GM11168 (cell line): ENCODE results near the gene TSR1.
"Not testable (repeated sequence)": the region's sequence is repeated elsewhere in the genome, so short reads cannot be mapped to it uniquely, and the experiment has no call there.

Experiments used
- in situ Hi-C: fragments of 300-500 bp; cut with MboI; formaldehyde crosslinking; loops from one replicate; pipeline ENCODE4 v1.12.0; 2022; ENCODE audit warnings: low sequenced_read_pairs; ENCODE audit not compliant: unreplicated experiment

TSR1 gene

DNA sequence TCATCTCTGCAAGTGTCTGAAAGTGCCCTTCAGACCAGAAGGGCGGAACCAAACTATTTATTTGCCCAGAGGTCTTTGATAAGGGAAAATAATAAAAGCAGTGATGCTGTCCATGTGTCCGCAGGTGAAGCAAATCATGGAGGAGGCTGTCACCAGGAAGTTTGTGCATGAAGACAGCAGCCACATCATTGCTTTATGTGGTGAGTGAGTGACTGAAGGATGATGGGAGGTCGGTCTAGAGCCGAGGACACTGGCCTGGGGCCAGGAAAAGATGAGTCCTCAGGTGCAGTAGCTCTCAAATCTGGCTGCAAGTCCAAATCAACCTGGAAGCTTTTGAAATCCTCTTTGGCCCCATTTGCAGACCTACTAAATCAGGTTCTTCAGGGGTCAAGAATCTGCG lies 7.2 kb upstream of the TSR1 start:
- in situ Hi-C loops, result no loop called here

DNA sequence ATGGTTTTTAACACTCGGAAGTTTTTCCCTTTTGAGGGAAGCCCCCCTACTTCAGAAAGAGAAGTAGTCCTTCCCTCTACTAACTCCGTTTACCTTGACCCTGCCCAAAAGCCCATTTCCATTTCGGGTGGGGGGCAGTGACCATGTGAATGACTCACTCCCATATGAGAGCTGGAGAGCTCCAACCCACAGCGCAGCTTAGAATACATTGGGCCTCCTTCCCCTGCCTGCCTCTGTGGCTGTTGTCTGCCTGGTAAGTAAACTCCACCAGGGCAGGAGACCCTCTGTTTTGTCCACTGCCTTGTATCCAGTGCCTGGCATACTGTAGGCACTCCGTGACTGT lies 2.0 kb upstream of the TSR1 start:
- in situ Hi-C loops, result no loop called here

DNA sequence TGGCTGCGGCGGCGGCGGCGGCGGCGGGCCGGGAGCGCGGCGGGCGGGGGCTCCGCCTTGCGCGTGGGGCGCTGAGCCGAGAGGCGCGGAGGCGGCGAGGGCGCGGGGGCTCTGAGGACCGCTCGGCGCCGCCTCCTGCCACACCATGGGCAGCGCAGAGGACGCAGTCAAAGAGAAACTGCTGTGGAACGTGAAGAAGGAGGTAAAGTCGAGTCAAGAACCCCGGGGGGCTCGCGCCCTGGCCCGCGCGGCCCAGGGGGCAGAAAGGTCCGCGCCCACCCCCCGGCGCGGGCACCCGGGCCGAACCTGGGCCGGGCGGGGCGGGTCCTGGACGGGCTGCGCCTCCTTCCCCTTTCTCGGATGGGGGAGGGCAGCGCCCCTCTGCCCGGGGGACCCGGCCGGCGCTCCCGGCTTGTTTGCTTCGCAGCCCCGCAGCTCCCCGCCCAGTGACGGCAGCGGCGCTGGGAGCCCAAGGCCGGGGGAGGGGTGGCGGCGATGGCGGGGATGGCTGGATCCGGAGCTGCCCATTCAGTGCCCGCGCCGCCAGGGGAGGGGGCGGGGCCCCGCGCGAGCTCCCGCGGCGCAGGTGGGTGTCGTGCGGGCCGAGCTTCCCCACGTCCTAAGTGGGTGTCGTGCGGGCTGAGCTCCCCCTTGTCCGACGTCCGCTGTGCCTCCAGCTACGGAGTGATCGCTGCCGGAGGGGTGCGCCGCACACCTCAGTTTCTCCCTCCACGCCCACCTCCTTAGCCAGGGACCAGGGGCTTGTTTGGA lies 1.5 kb upstream of the TSR1 start:
- in situ Hi-C loops, result no loop called here

DNA sequence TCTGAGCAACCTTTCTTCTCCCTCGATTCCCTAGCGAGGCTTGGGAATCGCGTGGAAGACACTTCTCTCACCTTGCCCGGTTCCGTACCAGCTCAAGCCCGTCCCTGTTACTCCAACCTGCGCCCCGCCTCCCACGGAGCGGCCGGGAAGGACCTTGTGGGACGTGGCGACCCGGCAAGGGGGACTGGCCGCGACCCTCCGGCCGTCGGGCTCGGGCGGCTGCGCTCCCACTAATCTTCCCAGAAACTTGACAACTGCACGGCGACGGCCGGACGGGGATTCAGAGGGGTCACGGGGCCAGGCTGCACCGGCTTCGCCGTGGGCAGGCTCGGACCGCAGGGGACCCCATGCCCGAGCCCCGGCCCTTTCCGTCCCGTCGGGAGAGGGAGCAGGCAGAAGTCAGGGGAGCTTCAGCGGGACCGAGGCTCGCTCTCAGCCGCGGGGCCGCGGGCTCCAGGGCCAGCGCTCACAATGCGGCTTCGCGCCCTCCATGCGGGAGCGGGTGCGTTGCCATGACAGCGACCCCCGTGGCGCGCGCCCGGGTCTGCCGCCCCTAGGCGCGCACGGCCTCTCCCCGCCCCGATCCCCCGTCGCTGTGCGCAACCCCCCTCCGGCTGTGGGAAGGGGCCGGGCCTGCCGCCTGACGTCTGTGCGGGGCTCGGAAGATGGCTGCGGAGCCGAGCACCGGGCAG lies 741 bp upstream of the TSR1 start, which contains the start of gene SGSM2:
Gene SGSM2 (plus strand): TSS at position 650 of the 692 bp plus-strand sequence. CDS start 188 bp downstream, outside the sequence.
- in situ Hi-C loops, result no loop called here

DNA sequence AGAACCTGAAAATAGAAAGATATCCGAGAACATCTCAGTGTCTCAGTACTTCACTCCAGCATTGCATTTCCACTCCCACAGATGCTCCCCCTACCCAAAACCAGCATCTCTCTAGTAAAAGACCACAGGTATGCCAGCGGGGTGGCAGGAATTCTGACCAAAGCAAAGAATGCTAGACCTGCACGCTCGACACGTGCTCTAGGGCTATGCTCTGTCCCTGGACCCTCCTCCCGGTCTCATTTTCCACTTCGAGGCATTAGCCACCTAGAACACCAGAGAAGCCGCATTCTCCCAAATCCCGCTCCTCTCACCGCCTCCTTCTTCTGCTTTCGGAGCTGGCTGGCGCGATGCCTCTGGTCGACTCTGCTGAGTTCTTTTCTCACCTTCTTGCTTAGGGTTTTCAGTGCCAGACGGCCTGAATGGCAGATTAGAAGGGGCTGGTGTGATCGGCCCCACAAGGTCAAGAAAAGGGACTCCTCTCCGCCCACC lies 487 bp downstream of the TSR1 start:
- in situ Hi-C loops, result no loop called here

DNA sequence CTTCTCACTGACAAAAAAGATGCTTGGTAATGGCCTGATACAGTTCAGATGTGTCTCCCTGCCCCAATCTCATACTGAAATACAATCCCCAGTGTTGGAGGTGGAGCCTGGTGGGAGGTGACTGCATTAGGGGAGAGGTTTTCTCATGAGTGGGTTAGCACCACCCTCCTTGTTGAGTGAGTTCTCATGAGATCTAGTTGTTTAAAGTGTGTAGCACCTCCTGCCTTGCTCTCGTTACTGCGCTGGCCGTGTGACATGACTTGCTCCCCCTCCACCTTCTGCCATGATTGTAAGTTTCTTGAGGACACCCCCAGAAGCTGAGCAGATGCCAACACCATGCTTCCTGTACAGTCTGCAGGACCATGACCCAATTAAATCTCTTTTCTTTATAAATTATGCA lies 5.0 kb downstream of the TSR1 start:
- in situ Hi-C loops, result no loop called here

DNA sequence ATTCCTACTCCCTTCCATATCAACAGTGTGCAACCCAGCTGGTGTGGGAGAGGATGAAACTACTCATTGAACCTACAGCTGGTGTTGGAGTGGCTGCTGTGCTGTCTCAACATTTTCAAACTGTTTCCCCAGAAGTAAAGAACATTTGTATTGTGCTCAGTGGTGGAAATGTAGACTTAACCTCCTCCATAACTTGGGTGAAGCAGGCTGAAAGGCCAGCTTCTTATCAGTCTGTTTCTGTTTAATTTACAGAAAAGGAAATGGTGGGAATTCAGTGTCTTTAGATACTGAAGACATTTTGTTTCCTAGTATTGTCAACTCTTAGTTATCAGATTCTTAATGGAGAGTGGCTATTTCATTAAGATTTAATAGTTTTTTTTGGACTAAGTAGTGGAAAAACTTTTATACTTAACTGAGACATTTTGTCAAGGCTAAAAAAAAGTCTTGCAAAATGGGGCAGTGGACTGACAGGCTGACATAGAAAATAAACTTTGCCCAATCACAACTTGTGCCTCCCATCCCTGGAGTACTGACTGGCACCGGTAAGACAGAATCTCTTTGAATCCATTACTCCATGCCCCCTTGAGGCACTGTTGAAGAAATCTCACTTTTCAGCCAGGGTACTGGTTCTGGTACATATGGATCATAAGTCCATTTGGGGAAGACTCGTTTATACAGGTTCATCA lies 12.5 kb downstream of the TSR1 start:
- in situ Hi-C loops, result no loop called here

DNA sequence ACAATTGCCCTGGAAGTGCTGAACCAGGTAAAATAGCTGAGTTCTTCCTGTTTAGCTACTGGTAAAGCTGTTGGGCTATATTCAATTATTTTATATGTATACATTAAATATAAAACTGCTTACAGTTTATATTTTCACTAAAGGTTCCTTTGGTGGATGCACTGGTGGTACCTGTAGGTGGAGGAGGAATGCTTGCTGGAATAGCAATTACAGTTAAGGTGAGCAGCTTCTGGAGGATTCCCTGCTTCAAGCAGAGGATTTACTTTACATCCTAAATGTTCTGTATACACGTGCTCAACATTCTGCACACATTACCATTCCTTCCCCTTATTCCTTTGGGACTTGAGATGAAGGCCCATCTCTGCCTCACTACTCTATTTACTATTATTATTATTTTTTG lies 14.9 kb downstream of the TSR1 start:
- in situ Hi-C loops, result no loop called here

DNA sequence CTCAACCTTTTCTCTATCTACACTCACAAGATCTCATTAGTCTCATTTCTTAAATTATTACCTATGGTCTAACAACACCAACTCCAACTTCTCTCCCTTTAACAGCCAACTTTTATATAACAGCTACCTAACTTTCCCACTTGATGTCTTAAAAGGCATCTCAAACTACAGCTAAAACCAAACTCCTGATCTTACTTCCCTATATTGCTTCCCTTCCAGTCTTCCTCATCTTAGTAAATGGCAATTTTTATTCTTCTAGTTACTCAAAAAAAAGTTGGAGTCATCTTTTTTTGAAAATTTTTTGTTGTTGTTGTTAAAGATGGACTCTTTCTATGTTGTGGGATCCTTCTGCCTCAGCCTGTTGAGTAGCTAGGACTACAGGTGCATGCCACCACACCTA lies 17.2 kb downstream of the TSR1 start:
- in situ Hi-C loops, result no loop called here

DNA sequence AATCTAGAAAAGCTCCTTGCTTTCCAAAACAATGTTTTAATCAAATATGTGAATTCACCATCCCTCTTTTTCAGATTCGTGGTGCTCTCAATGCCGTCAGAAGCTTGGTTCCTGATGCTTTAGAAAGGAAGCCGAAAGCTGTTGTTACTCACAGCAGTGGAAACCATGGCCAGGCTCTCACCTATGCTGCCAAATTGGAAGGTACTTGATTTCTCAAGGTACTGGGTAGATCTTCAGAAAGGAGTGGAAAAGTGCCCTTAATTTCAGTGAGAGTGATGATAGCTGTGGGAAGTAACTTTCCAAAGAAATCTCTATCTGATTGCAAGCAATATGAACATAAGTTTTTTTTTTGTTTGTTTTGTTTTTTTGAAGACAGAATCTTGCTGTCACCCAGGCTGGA lies 18.5 kb downstream of the TSR1 start:
- in situ Hi-C loops, result no loop called here

DNA sequence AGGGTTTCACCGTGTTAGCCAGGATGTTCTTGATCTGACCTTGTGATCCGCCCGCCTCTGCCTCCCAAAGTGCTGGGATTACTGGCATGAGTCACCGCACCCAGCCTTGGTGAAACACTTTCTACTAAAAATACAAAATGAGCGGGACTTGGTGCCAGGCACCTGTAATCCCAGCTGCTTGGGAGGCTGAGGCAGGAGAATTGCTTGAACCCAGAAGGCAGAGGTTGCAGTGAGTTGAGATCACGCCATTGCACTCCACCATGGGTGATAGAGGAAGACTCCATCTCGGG lies 19.4 kb downstream of the TSR1 start:
- in situ Hi-C loops, result not testable (repeated sequence)

DNA sequence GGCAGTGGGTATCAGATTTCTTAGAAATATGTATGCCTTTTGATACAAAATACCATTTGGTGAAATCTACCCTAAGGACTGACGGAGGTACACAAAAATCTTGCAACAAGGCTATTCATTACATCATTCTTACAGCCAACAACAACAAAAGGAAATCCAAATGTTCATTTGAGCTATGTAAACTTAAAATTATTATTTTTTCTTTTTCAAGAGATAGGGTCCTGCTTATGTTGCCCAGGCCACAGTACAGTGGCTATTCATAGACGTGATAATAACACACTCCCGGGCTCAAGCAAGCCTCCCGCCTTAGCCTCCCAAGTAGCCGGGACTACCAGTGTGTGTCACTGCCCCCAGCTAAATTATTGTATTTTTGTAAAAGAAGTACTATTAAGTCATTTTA lies 23.5 kb downstream of the TSR1 start:
- in situ Hi-C loops, result no loop called here

DNA sequence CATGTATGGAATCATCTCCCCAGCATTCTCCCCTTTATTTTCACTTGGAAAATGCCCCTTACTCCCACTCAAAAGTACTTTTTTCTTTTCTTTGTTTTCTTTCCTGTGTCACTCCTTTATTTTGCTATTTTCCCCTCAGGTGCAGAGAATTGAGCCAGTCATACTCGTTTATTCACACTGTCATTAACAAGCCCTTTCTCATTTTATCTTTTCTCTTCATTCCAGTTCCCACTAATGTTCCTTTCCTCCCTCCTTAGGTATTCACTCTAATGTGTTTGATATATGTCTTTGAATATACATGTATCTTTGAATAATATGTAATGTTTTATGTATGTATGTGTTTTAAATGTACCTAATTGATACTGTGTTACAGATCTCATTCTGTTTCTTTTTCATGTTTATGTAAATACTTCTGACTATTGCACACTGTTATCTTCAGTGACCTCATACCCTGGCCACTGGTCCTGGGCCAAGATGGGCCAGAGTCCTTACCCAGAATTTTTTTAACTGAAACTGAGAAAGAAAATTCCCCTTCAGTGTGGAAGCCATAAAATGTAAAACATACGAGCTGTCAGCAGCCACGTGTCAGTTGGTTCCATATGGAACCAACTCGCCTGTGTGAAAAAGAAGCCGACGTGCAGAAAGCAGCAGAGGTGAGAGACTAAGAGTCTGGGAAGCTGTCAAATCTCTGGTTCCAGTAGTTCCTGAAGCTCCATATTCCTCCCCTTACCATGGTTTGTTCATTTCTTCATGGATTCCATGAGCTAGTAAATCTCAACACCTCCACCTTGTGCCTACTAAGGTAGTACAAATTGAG lies 26.7 kb downstream of the TSR1 start:
- in situ Hi-C loops, result no loop called here

DNA sequence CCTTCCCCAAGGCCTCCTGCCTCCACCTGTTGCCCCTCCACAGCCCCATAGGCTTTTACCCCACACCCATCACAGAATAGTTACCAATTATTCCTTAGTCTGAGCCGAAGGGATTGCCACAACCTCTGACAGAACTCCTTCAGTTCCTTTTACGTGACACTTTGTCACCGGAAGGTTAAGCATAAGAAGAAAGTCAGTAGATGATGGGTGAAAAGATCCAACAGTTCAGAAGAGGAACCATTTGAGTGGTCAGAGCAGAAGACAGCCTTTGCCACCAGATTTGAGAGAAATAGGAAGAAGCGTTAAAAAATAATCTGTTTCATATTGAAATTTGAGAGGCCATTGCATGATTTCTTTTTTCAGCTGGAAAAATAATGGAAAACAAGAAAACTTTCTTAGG lies 31.3 kb downstream of the TSR1 start:
- in situ Hi-C loops, result no loop called here

DNA sequence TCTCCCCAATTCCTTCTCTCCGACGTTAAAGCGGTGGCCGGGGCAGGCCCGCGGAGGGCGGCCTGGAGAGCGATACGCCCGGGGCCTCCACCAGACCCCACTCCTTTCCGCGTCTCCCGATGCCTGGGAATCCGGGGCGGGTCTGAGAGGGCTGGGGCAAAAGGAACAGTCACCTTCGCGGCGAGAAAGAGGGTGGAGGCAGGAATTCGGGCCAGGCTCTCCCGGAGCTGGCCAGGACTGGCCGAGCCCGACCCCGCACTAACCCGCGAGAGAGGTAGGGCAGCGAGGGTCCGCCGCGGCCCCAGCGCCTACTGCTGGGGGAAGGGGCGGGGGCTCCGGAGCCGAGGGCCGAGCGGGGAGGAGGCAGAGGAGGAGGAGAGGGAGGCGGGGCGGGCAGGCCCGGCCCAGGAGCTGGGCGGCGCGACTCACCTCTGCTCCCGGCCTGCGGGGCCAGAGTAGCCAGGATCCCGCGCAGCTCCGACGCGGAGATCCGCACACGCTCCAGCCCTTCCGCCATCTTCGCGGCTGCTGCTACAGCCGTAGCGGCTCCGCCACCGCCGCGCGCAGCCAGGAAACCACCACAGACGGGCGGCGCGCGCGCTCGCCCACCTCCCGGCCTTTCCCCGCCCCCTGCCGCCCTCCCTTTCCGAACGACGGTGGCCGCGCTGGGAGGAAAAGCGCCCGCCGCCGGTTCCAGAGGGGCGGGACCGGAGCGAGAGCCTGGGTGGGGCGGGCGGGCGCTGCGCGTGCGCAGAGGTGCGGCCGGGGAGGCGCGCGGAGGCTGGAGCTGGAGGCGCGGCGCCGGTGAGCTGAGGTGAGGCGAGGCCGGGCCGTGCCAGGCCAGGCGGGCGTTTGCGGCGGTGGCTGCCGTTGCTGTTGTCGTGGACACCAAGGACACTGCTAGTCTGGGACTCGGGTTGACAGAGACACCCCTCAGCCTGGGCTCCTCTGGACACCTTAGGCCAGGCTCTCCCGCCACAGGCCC lies 32.8 kb downstream of the TSR1 start, which contains the start of the genes SMG6 and SRR:
Gene SMG6 (minus strand): TSS at position 582 of the 985 bp plus-strand sequence. CDS start 65 bp downstream, at position 517.
Gene SRR (plus strand): TSS at position 747 of the 985 bp plus-strand sequence. CDS start 11,611 bp downstream, outside the sequence.
- in situ Hi-C loops, result no loop called here

DNA sequence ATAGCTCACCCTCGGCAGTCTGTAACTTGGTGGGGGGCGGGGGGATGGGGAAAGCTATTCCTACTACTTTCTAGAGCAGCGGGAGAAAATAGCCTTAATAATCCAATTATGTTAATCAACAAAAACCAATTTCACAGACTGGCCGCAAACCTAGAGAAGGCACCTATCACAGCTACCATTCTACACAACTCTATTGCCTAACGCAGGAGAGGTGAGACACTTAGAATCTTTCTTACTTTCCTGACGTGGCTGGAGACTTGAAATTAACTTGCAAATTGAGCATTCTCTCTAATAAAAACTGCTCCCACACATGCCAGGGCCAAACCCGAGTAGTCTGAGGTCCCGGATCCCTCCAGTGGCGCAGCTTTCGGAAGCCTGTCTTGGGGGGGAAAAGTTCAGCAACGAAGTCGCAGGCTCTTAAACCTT lies 33.5 kb downstream of the TSR1 start:
- in situ Hi-C loops, result no loop called here

DNA sequence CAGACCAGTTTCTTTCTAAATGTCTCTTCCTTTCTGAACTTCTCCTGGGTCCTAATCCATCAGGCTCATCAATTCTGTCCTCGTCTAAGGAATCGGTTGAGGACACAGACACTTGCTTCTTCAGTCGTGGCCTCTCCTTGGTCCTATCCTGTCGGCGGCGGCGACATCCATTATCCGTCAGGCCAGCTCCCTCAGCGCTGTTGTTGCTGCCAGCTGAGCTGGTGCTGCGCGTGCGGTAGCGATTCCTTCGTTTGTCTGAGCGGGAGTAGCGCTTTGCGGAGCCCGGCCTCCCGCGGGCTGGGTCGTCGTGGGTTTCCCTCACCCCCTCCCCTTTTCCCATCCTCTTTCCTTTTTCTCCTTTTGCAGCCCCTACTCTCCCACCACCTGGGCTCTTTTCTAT lies 36.5 kb downstream of the TSR1 start:
- in situ Hi-C loops, result loop anchor here (25.0 kb wide), 1 partner anchor 412 kb away; no protein-coding TSS in a partner anchor

DNA sequence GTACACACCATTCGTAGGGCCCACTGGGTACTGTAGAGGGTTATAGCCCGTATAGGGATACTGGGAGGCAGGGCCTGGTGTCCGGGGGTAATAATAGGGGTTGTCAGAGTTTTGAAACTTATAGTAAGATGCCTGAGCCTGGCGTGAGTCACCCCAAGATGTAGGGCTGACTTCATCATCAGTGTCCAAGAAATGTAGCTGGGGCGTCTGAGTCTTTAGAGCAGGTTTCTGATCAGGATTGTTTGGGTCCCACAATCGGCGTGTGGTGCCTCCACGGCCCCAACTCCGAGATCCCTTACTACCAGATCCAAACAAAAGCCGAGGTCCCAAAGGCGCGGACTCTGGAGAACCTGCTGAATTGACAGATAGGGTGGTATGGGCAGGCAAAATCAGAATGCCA lies 37.1 kb downstream of the TSR1 start:
- in situ Hi-C loops, result loop anchor here (25.0 kb wide), 1 partner anchor 412 kb away; no protein-coding TSS in a partner anchor

DNA sequence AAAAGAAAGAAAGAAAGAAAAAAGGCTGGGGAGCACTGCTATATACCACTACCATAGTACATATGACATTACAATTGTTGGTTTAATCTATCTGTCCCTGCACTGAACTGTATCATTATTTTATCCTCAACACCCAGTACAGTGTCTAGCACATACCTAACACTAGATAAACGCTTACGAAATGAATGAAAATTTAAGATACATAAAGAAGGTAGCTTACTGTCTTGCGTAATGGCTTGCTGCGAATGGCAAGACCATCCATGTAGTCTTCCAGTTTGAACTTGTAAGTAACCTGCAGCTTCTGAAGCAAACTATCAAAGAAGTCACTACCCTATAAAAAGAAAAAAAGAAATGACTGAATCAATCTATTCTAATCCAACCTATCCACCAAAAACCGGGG lies 39.2 kb downstream of the TSR1 start:
- in situ Hi-C loops, result loop anchor here (25.0 kb wide), 1 partner anchor 410 kb away; no protein-coding TSS in a partner anchor
